Nephron progenitor cell (in vitro differentiated cells): ENCODE data around the gene SLC6A15.

ENCODE experiments used
- DNase-seq: peaks from one replicate; pipeline ENCODE4 v3.0.0; 2021
- H3K27ac Mint-ChIP-seq: 2 replicates; pipeline ENCODE4 v1.8.0; 2021; ENCODE audit warnings: mild to moderate bottlenecking, moderate library complexity, mixed read lengths
- H3K27me3 Mint-ChIP-seq: 2 replicates; pipeline ENCODE4 v1.8.0; 2021; ENCODE audit warnings: mild to moderate bottlenecking, low read depth, mixed read lengths; ENCODE audit not compliant: poor library complexity
- H3K36me3 Mint-ChIP-seq: 2 replicates; pipeline ENCODE4 v1.8.0; 2021; ENCODE audit warnings: low read depth, mixed read lengths
- H3K4me1 Mint-ChIP-seq: 2 replicates; pipeline ENCODE4 v1.8.0; 2021; ENCODE audit warnings: mixed read lengths
- H3K4me3 Mint-ChIP-seq: 2 replicates; pipeline ENCODE4 v1.8.0; 2021; ENCODE audit warnings: mild to moderate bottlenecking, moderate library complexity, mixed read lengths
- H3K9me3 Mint-ChIP-seq: 2 replicates; pipeline ENCODE4 v1.8.0; 2021; ENCODE audit warnings: mild to moderate bottlenecking, moderate library complexity, mixed read lengths
- TF ChIP-seq, protein P1 (sequence below): fragments of 200-600 bp; sonication (generic); IDR thresholded peaks from 2 replicates; pipeline ENCODE4 v1.5.0; 2021; ENCODE audit warnings: antibody characterized with exemption

Gene SLC6A15

DNA sequence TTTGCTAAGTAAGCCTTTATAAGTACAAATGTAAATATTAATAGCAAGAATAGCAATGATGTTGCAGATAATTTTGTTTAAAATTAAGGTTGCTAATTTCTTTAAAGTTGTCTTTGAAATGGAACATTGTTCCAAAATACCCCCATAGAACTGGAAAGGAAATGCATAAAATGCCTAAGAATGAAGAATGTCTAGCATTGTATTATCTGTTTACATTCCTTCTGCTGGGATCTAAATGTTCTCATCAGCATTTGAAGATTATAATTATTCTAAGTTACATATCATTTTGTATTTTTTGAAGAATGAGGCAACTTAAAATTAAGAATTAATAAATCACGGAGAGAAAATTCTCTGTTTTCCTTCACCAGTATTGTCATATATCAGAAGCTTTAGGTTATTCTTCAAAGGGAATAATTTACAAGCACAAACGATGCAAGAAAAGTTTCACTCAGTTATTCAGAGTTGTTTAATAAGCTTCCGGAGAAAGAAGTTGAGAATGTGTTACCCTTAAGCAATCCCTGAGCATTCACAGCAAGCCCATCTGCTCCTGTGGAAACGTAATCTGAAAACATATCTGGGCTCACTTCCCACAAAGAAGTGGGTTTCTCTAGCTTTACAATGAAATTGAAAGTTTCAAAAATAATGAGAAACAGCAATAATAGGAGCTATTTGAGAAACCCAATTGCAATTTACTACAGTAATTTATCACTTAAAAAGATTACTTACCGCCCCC is 21.3 kb downstream of the SLC6A15 start:
- TF ChIP-seq, protein P1, sequence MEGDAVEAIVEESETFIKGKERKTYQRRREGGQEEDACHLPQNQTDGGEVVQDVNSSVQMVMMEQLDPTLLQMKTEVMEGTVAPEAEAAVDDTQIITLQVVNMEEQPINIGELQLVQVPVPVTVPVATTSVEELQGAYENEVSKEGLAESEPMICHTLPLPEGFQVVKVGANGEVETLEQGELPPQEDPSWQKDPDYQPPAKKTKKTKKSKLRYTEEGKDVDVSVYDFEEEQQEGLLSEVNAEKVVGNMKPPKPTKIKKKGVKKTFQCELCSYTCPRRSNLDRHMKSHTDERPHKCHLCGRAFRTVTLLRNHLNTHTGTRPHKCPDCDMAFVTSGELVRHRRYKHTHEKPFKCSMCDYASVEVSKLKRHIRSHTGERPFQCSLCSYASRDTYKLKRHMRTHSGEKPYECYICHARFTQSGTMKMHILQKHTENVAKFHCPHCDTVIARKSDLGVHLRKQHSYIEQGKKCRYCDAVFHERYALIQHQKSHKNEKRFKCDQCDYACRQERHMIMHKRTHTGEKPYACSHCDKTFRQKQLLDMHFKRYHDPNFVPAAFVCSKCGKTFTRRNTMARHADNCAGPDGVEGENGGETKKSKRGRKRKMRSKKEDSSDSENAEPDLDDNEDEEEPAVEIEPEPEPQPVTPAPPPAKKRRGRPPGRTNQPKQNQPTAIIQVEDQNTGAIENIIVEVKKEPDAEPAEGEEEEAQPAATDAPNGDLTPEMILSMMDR: no peak
- Mint-ChIP-seq H3K4me3 (no peak overlapping the region), H3K4me1 (no peaks in the 10 kb centered on the region), H3K9me3 (no peaks in the 10 kb centered on the region), H3K36me3 (no peaks in the 10 kb centered on the region), H3K27ac (no peak overlapping the region), H3K27me3 (no peaks in the 10 kb centered on the region)
- DNase-seq: no peak

DNA sequence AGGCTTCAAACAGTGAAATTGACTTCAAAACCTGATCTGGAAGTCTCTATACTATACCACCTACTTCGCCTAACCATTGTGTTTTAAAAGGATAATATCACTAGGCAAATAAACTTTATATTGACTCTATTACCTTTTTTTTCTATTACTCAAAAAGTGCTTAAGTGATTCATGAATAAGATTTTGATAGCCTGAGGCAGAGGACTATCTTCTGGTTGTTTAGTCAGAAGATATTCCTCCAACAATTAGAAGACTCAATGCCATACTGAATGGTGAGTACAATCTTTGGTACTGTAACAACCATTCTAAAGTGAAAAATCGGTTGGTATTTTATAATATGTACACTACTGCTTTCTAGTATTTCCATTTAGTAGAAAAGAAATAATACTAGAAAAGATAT is 22.8 kb downstream of the SLC6A15 start:
- H3K27me3 Mint-ChIP-seq: no peaks in the 10 kb centered on the region
- TF ChIP-seq, protein P1: no peak
- DNase-seq: no peak
- H3K4me1 Mint-ChIP-seq: no peaks in the 10 kb centered on the region
- no peak overlapping the region for H3K4me3 Mint-ChIP-seq
- no peaks in the 10 kb centered on the region for H3K9me3 Mint-ChIP-seq
- H3K27ac Mint-ChIP-seq: no peak overlapping the region
- H3K36me3 Mint-ChIP-seq: no peaks in the 10 kb centered on the region

DNA sequence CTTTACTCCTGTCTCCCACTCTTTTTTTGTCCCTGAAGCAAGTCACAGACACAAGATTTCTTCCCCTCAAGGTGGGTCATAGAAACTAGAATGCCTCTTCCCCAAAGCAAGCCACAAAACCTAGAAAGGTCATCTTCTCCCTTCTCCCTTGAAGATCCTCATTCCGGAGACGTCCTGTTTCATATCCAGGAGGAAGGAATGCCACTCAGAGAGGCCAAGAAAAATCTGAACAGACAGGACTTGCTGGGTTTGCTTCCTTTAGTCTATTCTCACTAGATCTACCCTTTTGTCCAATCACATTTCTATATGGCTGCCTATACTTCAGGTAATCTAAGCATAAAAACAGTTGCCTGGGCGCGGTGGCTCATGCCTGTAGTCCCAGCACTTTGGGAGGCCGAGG is 23.7 kb downstream of the SLC6A15 start:
- Mint-ChIP-seq H3K27ac (no peak overlapping the region), H3K36me3 (no peaks in the 10 kb centered on the region), H3K4me1 (no peaks in the 10 kb centered on the region), H3K9me3 (no peaks in the 10 kb centered on the region), H3K27me3 (no peaks in the 10 kb centered on the region), H3K4me3 (no peak overlapping the region)
- TF ChIP-seq, protein P1: no peak
- no peak for DNase-seq

DNA sequence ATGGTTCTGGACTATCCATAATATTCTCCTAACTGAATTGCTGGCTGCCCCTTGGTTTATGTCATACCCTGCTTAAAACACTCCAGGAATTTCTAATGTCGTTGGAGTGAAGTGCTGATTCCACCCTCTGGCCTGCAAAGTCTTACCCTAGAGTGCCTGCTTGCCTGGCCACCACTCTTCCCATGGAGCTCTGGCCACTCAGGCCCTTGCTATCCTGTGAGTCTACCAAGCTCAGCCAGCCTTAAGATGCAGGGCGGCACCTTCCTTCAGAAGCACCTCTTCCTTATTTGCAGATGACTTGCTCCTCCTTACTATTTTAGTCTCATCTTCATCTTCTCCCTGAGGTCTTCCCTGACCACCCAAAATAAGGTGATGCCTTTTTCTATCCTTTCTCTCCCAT is 35.3 kb downstream of the SLC6A15 start:
- H3K4me3 Mint-ChIP-seq: no peak overlapping the region
- peaks cover 4% of the 10 kb centered on the region for H3K27me3 Mint-ChIP-seq
- no peak overlapping the region for H3K27ac Mint-ChIP-seq
- no peaks in the 10 kb centered on the region for H3K36me3 Mint-ChIP-seq
- no peaks in the 10 kb centered on the region for H3K4me1 Mint-ChIP-seq
- no peaks in the 10 kb centered on the region for H3K9me3 Mint-ChIP-seq
- TF ChIP-seq, protein P1: no peak
- no peak for DNase-seq

DNA sequence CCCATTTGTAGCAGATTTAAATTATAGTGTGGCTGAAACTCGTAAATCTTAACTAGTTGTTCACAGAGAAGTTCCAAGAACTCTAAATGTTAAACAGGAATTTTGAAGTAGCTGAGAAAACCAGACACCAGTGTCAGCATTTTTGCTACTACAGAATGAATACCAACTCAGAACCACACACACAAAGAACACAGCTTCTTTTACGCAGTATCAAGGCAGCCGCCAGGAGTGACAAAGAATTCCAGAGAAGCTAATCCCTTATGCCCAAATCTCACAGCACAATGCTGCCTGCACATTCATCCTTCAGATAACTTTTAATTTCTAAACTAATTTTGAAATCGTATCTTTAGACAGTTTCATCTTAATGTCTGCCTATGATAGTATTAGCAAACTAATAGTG is 37.4 kb downstream of the SLC6A15 start:
- Mint-ChIP-seq H3K4me1 (no peaks in the 10 kb centered on the region), H3K4me3 (no peak overlapping the region), H3K27ac (no peak overlapping the region), H3K27me3 (peaks cover 4% of the 10 kb centered on the region), H3K36me3 (no peaks in the 10 kb centered on the region), H3K9me3 (no peaks in the 10 kb centered on the region)
- DNase-seq: no peak
- TF ChIP-seq, protein P1: no peak

DNA sequence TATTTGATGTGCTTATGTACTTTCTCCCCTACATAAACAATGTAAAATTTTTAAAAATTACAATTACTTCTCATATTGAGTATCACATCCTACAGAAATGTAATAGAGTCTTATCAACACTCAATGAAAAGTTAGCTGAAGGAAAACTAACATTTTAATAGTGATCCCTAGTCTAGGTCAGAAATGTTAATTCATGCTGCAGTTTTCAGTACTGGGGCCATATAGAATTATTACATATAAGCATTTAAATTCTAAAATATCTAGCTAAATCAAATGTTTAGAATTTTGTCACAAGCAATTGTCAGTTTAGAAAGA is 37.8 kb downstream of the SLC6A15 start:
- Mint-ChIP-seq H3K27me3 (peaks cover 4% of the 10 kb centered on the region), H3K27ac (no peak overlapping the region), H3K4me3 (no peak overlapping the region), H3K36me3 (no peaks in the 10 kb centered on the region), H3K9me3 (no peaks in the 10 kb centered on the region), H3K4me1 (no peaks in the 10 kb centered on the region)
- TF ChIP-seq, protein P1: no peak
- no peak for DNase-seq
